K562 (cell line): ENCODE data around the gene TEAD3. TPM values are rescaled to one million over a fixed set of nuclear protein-coding genes. Genes with fewer than 3 reads are reported as not detected.

Source experiments
- ATAC-seq: fragments of 200-7000 bp; cut with Tn5 transposase; 3 replicates; pipeline ENCODE4 v1.9.1; 2020; ENCODE audit warnings: moderate library complexity
- BruUV-seq: library from RNA; stranded (reverse); fragments of 400-500 nt; replicated peaks from 2 replicates; lab custom pipeline; 2021; lab: Mats Ljungman, UMichigan
- CTCF ChIA-PET: fragments of 300-600 bp; formaldehyde crosslinking; extraction: SDS; loops from one replicate; lab custom pipeline; 2021; ENCODE audit warnings: low intra/inter-chr PET ratio; lab: Yijun Ruan, JAX
- POLR2A ChIA-PET: fragments of 300-600, 350-650 bp; sonication (Branson Sonifier 250); formaldehyde crosslinking; extraction: SDS; loops from one replicate; lab custom pipeline; 2021; ENCODE audit warnings: antibody characterized with exemption, inconsistent platforms; lab: Yijun Ruan, JAX
- DNase-seq, 4 experiments: peaks; one replicate each; pipeline versions ENCODE4 v3.0.0 to v3.0.0-alpha.2; 2011 to 2018; ENCODE audit warnings: low spot score in 3 of 4, mixed read lengths in 3 of 4; ENCODE audit errors: extremely low read depth in 1 of 4
- FAIRE-seq: peaks from 2 replicates; lab custom pipeline; 2011; peaks lifted over from hg19 to GRCh38; lab: Jason Lieb, UNC
- H2AFZ ChIP-seq: 2 replicates; pipeline ENCODE4 v1.6.0; 2011; ENCODE audit warnings: low read depth, low read length, control low read depth, inconsistent platforms
- H3K27ac ChIP-seq: fragments of 200-600 bp; 3 replicates; pipeline ENCODE4 v1.8.0; 2011; ENCODE audit warnings: low read depth, mild to moderate bottlenecking, control low read depth, inconsistent platforms, low read length, moderate library complexity, mixed read lengths; ENCODE audit errors: extremely low read depth
- H3K27me3 ChIP-seq, 2 experiments: fragments of 300-600 bp in 1 of 2; 2 replicates in 1 of 2; 3 replicates in 1 of 2; pipeline versions ENCODE4 v1.6.0 to v1.8.0; 2011; ENCODE audit warnings: inconsistent platforms in 2 of 2, low read length in 2 of 2, mild to moderate bottlenecking in 1 of 2, mixed read lengths in 1 of 2, moderate library complexity in 1 of 2; ENCODE audit not compliant: control insufficient read depth in 2 of 2, insufficient read depth in 2 of 2
- H3K36me3 ChIP-seq: fragments of 300-600 bp; 3 replicates; pipeline ENCODE4 v1.8.0; 2011; ENCODE audit warnings: mild to moderate bottlenecking, low read length, inconsistent platforms; ENCODE audit not compliant: control insufficient read depth, insufficient read depth
- H3K4me1 ChIP-seq, 2 experiments: fragments of 200-600 bp in 1 of 2; replicated peaks in 1 of 2; 2 replicates in 1 of 2; 3 replicates in 1 of 2; pipeline versions ENCODE4 v1.5.1 to v1.8.0; 2011; ENCODE audit warnings: inconsistent platforms in 2 of 2, low read length in 2 of 2, mild to moderate bottlenecking in 1 of 2, mixed read lengths in 1 of 2, moderate library complexity in 1 of 2; ENCODE audit not compliant: control insufficient read depth in 2 of 2, insufficient read depth in 2 of 2
- H3K4me2 ChIP-seq: 2 replicates; pipeline ENCODE4 v1.6.1; 2011; ENCODE audit warnings: low read length, control low read depth, inconsistent platforms, mixed read lengths; ENCODE audit not compliant: insufficient read depth
- H3K4me3 ChIP-seq: fragments of 200-600 bp; sonication (generic), shearing (Covaris generic); 2 replicates; pipeline ENCODE4 v1.5.1; 2016; ENCODE audit warnings: control low read depth, inconsistent platforms
- H3K79me2 ChIP-seq: fragments of 200-600 bp; 3 replicates; pipeline ENCODE4 v1.8.0; 2011; ENCODE audit warnings: low read length, inconsistent platforms; ENCODE audit not compliant: control insufficient read depth, insufficient read depth
- H3K9ac ChIP-seq, 2 experiments: 2 replicates each; pipeline versions ENCODE4 v1.6.0 to v1.6.1; 2011; ENCODE audit warnings: low read depth in 2 of 2, low read length in 2 of 2, control low read depth in 1 of 2, inconsistent platforms in 1 of 2, mild to moderate bottlenecking in 1 of 2, mixed read lengths in 1 of 2; ENCODE audit not compliant: insufficient read depth in 1 of 2
- H3K9me1 ChIP-seq: one replicate; pipeline ENCODE4 v1.6.0; 2011; ENCODE audit warnings: inconsistent platforms, mild to moderate bottlenecking, low read length, moderate library complexity; ENCODE audit not compliant: control insufficient read depth, insufficient read depth
- H3K9me3 ChIP-seq: replicated peaks from 2 replicates; pipeline ENCODE4 v1.5.1; 2011; ENCODE audit warnings: low read depth, low read length, inconsistent platforms; ENCODE audit not compliant: control insufficient read depth, insufficient read depth
- H4K20me1 ChIP-seq: replicated peaks from 2 replicates; pipeline ENCODE4 v1.6.1; 2011; ENCODE audit warnings: low read length, inconsistent platforms, mixed read lengths; ENCODE audit not compliant: control insufficient read depth, insufficient read depth
- POLR2A ChIP-seq: fragments of 450-650 bp; conservative IDR thresholded peaks from 2 replicates; pipeline ENCODE4 v1.6.1; 2016
- RERE ChIP-seq: sonication (generic); formaldehyde crosslinking; IDR thresholded peaks from 2 replicates; pipeline ENCODE4 v1.8.0; 2023; ENCODE audit warnings: missing genetic modification reagents, mild to moderate bottlenecking, borderline replicate concordance
- RREB1 ChIP-seq: fragments of 250-450 bp; sonication (Bioruptor Pico); IDR thresholded peaks from 2 replicates; pipeline ENCODE4 v1.4.0; 2020
- ZKSCAN1 ChIP-seq: fragments of 150-350 bp; IDR thresholded peaks from 2 replicates; pipeline ENCODE4 v1.6.1; 2016; ENCODE audit warnings: low read depth, low read length
- ZNF140 ChIP-seq: fragments of 250-450 bp; sonication (Bioruptor Pico); IDR thresholded peaks from 2 replicates; pipeline ENCODE4 v1.8.0; 2021; ENCODE audit warnings: moderate library complexity, mild to moderate bottlenecking, inconsistent platforms
- ZNF280A ChIP-seq: fragments of 450-650 bp; IDR thresholded peaks from 2 replicates; pipeline ENCODE4 v1.6.1; 2018; ENCODE audit warnings: mild to moderate bottlenecking, low read depth; ENCODE audit not compliant: partially characterized antibody
- WGBS: fragments of 100-300 bp; shearing (Covaris generic); methylation state at CpG from one replicate; pipeline ENCODE4 v1.1.6; 2016; ENCODE audit warnings: low coverage, mixed read lengths; ENCODE audit not compliant: insufficient coverage; ENCODE audit errors: missing lambda C conversion rate; 5-methylcytosine and 5-hydroxymethylcytosine counted together
- in situ Hi-C: fragments of 300-500 bp; cut with MboI; formaldehyde crosslinking; loops from 4 replicates; pipeline ENCODE4 v1.15.0; 2018; ENCODE audit warnings: inconsistent platforms, mixed read lengths
- intact Hi-C: fragments of 100-400 bp; cut with micrococcal nuclease; formaldehyde crosslinking; loops from 2 replicates; pipeline ENCODE4 v1.14.2; 2022
- polyA plus RNA-seq, 8 experiments: library from polyadenylated mRNA; depleted of rRNA in 4 of 8; stranded (reverse) in 5 of 8; unstranded in 3 of 8; fragments of >200 nt; fragmentation: Nextera tagmentation in 2 of 8; fragmentation: Illumina TruSeq in 1 of 8; extraction: Ambion mirVana in 2 of 8; extraction: Trizol in 1 of 8; gene quantifications; 2 replicates each; pipeline versions ENCODE4 v1.2.1 to v1.2.3, GENCODE V29; 2011 to 2014; ENCODE audit warnings: inconsistent platforms in 1 of 8, missing spikeins in 1 of 8
- total RNA-seq, 7 experiments: library from RNA; depleted of rRNA in 6 of 7; stranded (reverse); fragments of >200 nt in 6 of 7; fragmentation: Illumina TruSeq in 2 of 7; extraction: Trizol in 2 of 7; gene quantifications; 2 replicates each; pipeline versions ENCODE4 v1.2.1 to v1.2.3, GENCODE V29; 2011 to 2021; ENCODE audit warnings: low replicate concordance in 1 of 7

The TEAD3 gene
- total and polyA plus RNA-seq, 9 of the 15 experiments (the other 6 are each of a cell fraction or from before 2014, with no cell fraction given), result 0.63 to 13.2 (median 3.3) TPM

- no peak for FAIRE-seq
- Histone ChIP-seq H3K4me2 (peak overlapping the region; percentile 100), H3K4me1 (peaks cover 23 to 24% of the 10 kb centered on the region in 2 experiments; a peak in 4 of 5 replicates), H3K4me3 (peak overlapping the region; percentile 91), H3K36me3 (peaks cover 70% of the 10 kb centered on the region), H4K20me1 (peaks cover 37% of the 10 kb centered on the region), H3K27ac (peak overlapping the region; percentile 93), H2AFZ (no peak overlapping the region), H3K27me3 (no peaks in the 10 kb centered on the region; a peak in 1 of 5 replicates), H3K9ac (peak overlapping the region; percentile 99 to 100), H3K9me3 (0 out of 2 replicates have a peak, but pooled peaks cover 1% of the 10 kb centered on the region), H3K9me1 (no peaks in the 10 kb centered on the region), H3K79me2 (peaks cover 44% of the 10 kb centered on the region)
- no TSS peak for BruUV-seq
- POLR2A ChIA-PET, result interaction anchor here (0.6 to 7.6 kb wide), 20 partner anchors 9 to 210 kb away, joined by 3 to 167 read pairs (median 5); partner anchors contain the start of genes DEF6, FANCE, TEAD3 and ZNF76
- 1% methylated on average over 36 of the region's 37 CpGs for WGBS
- intact Hi-C loops, result loop anchor here (1.0 kb wide), 3 partner anchors 16 to 172 kb away; partner anchors contain the start of genes DEF6 and PPARD
- in situ Hi-C loops, result loop anchor here (5.0 kb wide), 1 partner anchor 127 kb away; the partner anchor contains the start of gene PPARD
- DNase-seq, result peak in 3 of 4 experiments; percentile 34 to 74 (median 72)
- peak; percentile 1 for ATAC-seq
- CTCF ChIA-PET, result interaction anchor here (2.5 kb wide), 1 partner anchor 171 kb away, joined by 10 read pairs; the partner anchor contains the start of gene DEF6
- 0 out of 2 replicates have a peak, but pooled peaks have one; percentile 10 for TF ChIP-seq RREB1 (CRISPR knock-in tag)
- peak; percentile 11 for TF ChIP-seq POLR2A
- TF ChIP-seq ZNF140 (CRISPR knock-in tag), result no peak
- 0 out of 2 replicates have a peak, but pooled peaks have one; percentile 24 for TF ChIP-seq ZKSCAN1
- TF ChIP-seq ZNF280A, result no peak
- 0 out of 2 replicates have a peak, but pooled peaks have one; percentile 89 for TF ChIP-seq RERE (CRISPR knock-in tag)
These were observed 27.7 kb downstream of the TEAD3 start for GRCh38 chr6:35468980-35469750.
